ENCODE results near the gene ITGA11.

- TF ChIP-seq HOXA9 (CRISPR knock-in tag; IDR thresholded peaks at IDR 0.05; ENCODE audit: borderline replicate concordance) (no peak), ZNF207 (IDR thresholded peaks at IDR 0.05; ENCODE audit: borderline replicate concordance) (no peak), PRDM4 (CRISPR knock-in tag; IDR thresholded peaks at IDR 0.05; ENCODE audit: borderline replicate concordance) (no peak), JUNB (CRISPR knock-in tag; IDR thresholded peaks at IDR 0.05; ENCODE audit: borderline replicate concordance) (no peak), U2AF2 (IDR thresholded peaks at IDR 0.05; ENCODE audit: low read depth, low read length) (no peak), TBL1XR1 (IDR thresholded peaks at IDR 0.05; ENCODE audit: borderline replicate concordance, low read length, partially characterized antibody) (no peak), TCF7L2 (IDR thresholded peaks at IDR 0.05; ENCODE audit: low read depth, low read length) (no peak), CTCF (CRISPR knock-in tag; IDR thresholded peaks at IDR 0.05) (no peak), CHD2 (IDR thresholded peaks at IDR 0.05; ENCODE audit: low read depth, low read length) (no peak), RFXANK (CRISPR knock-in tag; IDR thresholded peaks at IDR 0.05) (no peak), ZNF367 (CRISPR knock-in tag; IDR thresholded peaks at IDR 0.05; ENCODE audit: borderline replicate concordance) (no peak)
Measured at GRCh38 chr15:68479406-68479805, 47.4 kb upstream of the ITGA11 start.
